ENCODE results near the gene ADD3. TPM values are rescaled to one million over a fixed set of nuclear protein-coding genes. Genes with fewer than 3 reads are reported as not detected.
"Not testable (repeated sequence)": the region's sequence is repeated elsewhere in the genome, so short reads cannot be mapped to it uniquely, and the experiment has no call there.

The ADD3 gene
- total RNA-seq, 3 donors from 2014 or later: 109 to 165 (median 141) TPM

DNA sequence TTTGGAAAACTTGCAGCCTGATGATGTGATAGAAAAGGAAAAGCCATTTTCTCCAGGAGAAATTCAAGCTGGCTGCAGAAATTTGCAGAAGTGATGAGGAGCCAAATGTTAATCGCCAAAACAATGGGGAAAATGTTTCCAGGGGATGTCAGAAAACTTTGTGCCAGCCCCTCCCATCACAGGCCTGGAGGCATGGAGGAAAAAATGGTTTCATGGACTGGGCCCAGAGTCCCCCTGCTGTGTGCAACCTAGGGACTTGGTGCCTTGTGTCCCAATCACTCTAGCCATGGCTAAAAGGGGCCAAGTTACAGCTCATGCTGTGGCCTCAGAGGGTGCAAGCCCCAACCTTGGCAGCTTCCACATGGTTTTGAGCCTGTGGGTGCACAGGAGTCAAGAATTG lies 41.0 kb downstream of the ADD3 start:
- Histone ChIP-seq H3K36me3 (ENCODE audit: low read depth) (no peaks in the 10 kb centered on the region), H3K9me3 (peaks cover 9% of the 10 kb centered on the region), H3K4me3 (no peak overlapping the region), H3K4me1 (ENCODE audit: low read depth) (no peaks in the 10 kb centered on the region)
- DNase-seq: no peak
- intact Hi-C loops (cut with DNase I, micrococcal nuclease): no loop called here
- TF ChIP-seq CTCF (IDR thresholded peaks at IDR 0.05): no peak
- no peak for ATAC-seq

- intact Hi-C loops (cut with DNase I, micrococcal nuclease); H3K4me3 ChIP-seq; H3K36me3 ChIP-seq (ENCODE audit: low read depth); H3K4me1 ChIP-seq (ENCODE audit: low read depth); H3K9me3 ChIP-seq; DNase-seq: not testable (repeated sequence)
- peak; percentile 66 for ATAC-seq
Observed at GRCh38 chr10:110049889-110050591, 42.3 kb downstream of the ADD3 start.

DNA sequence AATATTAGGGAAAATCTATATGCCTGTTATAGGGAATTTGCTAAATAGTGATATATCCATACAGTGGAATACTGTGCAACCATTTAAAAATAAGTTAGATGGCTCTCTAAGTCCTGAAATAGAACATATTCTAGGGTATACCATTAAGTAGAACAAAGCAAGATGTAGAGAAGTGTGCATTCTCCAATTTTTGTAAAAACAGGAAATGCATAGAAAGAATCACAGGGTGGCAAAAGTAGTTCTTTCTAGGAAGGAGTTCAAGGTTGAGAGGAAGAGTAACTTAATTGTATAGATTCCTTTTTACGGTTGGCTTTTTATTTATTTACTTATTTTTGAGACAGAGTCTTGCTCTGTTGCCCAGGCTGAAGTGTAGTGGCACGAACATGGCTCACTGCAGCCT lies 43.7 kb downstream of the ADD3 start:
- no peaks in the 10 kb centered on the region for H3K4me1 ChIP-seq (ENCODE audit: low read depth)
- ATAC-seq (no peak), DNase-seq (no peak)
- H3K36me3 ChIP-seq (ENCODE audit: low read depth): no peaks in the 10 kb centered on the region
- H3K9me3 ChIP-seq: peaks cover 9% of the 10 kb centered on the region
- no peak for TF ChIP-seq CTCF (IDR thresholded peaks at IDR 0.05)
- intact Hi-C loops (cut with DNase I, micrococcal nuclease): no loop called here
- H3K4me3 ChIP-seq: no peak overlapping the region

GRCh38 chr10:110052916-110053315 lies 45.1 kb downstream of the ADD3 start:
- no peak for TF ChIP-seq CTCF (IDR thresholded peaks at IDR 0.05)
- Histone ChIP-seq H3K36me3 (ENCODE audit: low read depth) (no peaks in the 10 kb centered on the region), H3K4me3 (no peak overlapping the region), H3K9me3 (peaks cover 5% of the 10 kb centered on the region), H3K4me1 (ENCODE audit: low read depth) (no peaks in the 10 kb centered on the region)
- DNase-seq: no peak
- ATAC-seq: no peak
- intact Hi-C loops (cut with DNase I, micrococcal nuclease): no loop called here

- TF ChIP-seq CTCF (IDR thresholded peaks at IDR 0.05): no peak
- H3K36me3 ChIP-seq (ENCODE audit: low read depth): no peaks in the 10 kb centered on the region
- ATAC-seq (no peak), DNase-seq (no peak)
- H3K9me3 ChIP-seq: no peaks in the 10 kb centered on the region
- intact Hi-C loops (cut with DNase I, micrococcal nuclease): no loop called here
- no peak overlapping the region for H3K4me3 ChIP-seq
- no peaks in the 10 kb centered on the region for H3K4me1 ChIP-seq (ENCODE audit: low read depth)
Observed at GRCh38 chr10:110056822-110057221, 49.0 kb downstream of the ADD3 start.

- H3K4me1 ChIP-seq (ENCODE audit: low read depth): no peaks in the 10 kb centered on the region
- TF ChIP-seq CTCF (IDR thresholded peaks at IDR 0.05): no peak
- intact Hi-C loops (cut with DNase I, micrococcal nuclease): no loop called here
- no peaks in the 10 kb centered on the region for H3K36me3 ChIP-seq (ENCODE audit: low read depth)
- no peak for DNase-seq
- no peak overlapping the region for H3K4me3 ChIP-seq
- H3K9me3 ChIP-seq: no peaks in the 10 kb centered on the region
- ATAC-seq: no peak
Observed at GRCh38 chr10:110057456-110057855, 49.7 kb downstream of the ADD3 start.
